ENCODE results near the gene QKI.

Gene QKI

GRCh38 chr6:163369628-163370365, 44.7 kb upstream of the QKI start:
- H2AK5ac ChIP-seq (ENCODE audit: low read depth, low read length), result no peak overlapping the region
- H4K8ac ChIP-seq (ENCODE audit: low read depth, low read length), result no peak overlapping the region

DNA sequence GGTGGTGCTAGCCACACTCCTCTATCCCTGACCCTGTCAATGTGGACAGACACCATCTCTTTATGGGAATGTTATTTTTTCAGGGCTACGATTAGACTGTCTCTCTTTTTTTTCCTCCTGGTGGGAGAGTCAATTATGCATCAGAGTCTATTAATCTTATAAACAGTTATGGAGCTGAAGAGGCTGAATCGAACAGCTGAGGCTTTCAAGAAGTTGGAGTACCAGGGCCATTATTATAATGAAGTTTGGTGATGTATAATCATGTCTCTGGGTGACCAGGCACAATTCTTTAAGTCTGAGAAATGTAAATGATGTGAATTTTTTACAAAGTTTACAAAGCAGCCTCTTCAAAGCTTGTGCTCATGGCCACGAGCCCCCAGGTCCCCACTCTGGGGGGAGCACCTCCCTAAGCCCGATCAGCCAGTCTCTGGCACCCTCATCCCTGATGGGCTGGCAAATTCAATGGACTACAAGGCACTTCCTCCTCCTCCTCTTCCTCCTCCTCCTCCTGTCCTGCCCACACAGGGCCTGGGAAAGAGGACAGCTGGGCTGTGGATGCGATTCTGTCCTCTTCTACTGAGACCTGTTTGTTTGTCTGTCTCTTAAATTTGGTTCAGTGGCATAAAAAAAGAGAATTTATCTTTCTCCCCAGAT, 43.9 kb upstream of the QKI start:
- no peak overlapping the region for H3K23ac ChIP-seq (ENCODE audit: low read depth, low read length, poor library complexity)
- DNase-seq (ENCODE audit: low spot score), result no peak
- H4K8ac ChIP-seq (ENCODE audit: low read depth, low read length), result no peak overlapping the region
- H3K9me3 ChIP-seq (replicated peaks in 1 of 2; ENCODE audit: control insufficient read depth in 2 of 2, insufficient read depth in 1 of 2, low read depth in 1 of 2, low read length in 2 of 2), result no peaks in the 10 kb centered on the region
- no peak overlapping the region for H3K4ac ChIP-seq (ENCODE audit: low read length)
- peak overlapping the region; percentile 31 for H2AFZ ChIP-seq (ENCODE audit: low read length)
- no peak overlapping the region for H2BK12ac ChIP-seq (ENCODE audit: low read length)
- no peak overlapping the region for H3K27ac ChIP-seq (replicated peaks; ENCODE audit: low read length)
- peaks cover 0 to 12% of the 10 kb centered on the region in 2 donors for H3K4me1 ChIP-seq (ENCODE audit: control insufficient read depth in 2 of 2, insufficient read depth in 1 of 2, low read depth in 1 of 2, low read length in 2 of 2)
- peak overlapping the region; percentile 53 for H3K9ac ChIP-seq (ENCODE audit: low read depth, low read length, poor library complexity)
- no peak overlapping the region for H3K4me2 ChIP-seq (ENCODE audit: insufficient read depth, low read length, poor library complexity, severe bottlenecking)
- no peak overlapping the region for H2BK5ac ChIP-seq (ENCODE audit: low read length)
- H3K18ac ChIP-seq (ENCODE audit: low read length), result no peak overlapping the region
- H4K91ac ChIP-seq (ENCODE audit: low read depth, low read length, poor library complexity), result no peak overlapping the region
- H2BK120ac ChIP-seq (ENCODE audit: low read depth, low read length), result no peak overlapping the region
- no peak overlapping the region for H2AK5ac ChIP-seq (ENCODE audit: low read depth, low read length)
- H3K14ac ChIP-seq (ENCODE audit: low read length), result peak overlapping the region; percentile 32
- H2BK15ac ChIP-seq (ENCODE audit: low read length), result no peak overlapping the region
- WGBS, 2 donors (ENCODE audit: extremely low coverage in 2 of 2, insufficient read length in 2 of 2, insufficient replicate concordance in 1 of 2), result no CpG with 5 or more reads among the region's 5 CpGs
- H3K36me3 ChIP-seq (replicated peaks in 1 of 2; ENCODE audit: control insufficient read depth in 2 of 2, insufficient read depth in 2 of 2, low read length in 2 of 2), result no peaks in the 10 kb centered on the region
- no peak overlapping the region for H3K4me3 ChIP-seq (ENCODE audit: low read length in 2 of 2)
- no peaks in the 10 kb centered on the region for H3K79me1 ChIP-seq (ENCODE audit: low read depth, low read length)
- H3K27me3 ChIP-seq (ENCODE audit: control insufficient read depth in 3 of 3, insufficient read depth in 3 of 3, low read depth in 1 of 3, low read length in 3 of 3), result no peaks in the 10 kb centered on the region

More at GRCh38 chr6:163369628-163370365, 44.7 kb upstream of the QKI start:
- Histone ChIP-seq H3K9me3 (replicated peaks in 1 of 2; ENCODE audit: control insufficient read depth in 2 of 2, insufficient read depth in 1 of 2, low read depth in 1 of 2, low read length in 2 of 2) (no peaks in the 10 kb centered on the region), H3K4me3 (ENCODE audit: low read length in 2 of 2) (no peak overlapping the region), H2BK12ac (ENCODE audit: low read length) (peak overlapping the region; percentile 43), H3K23ac (ENCODE audit: low read depth, low read length, poor library complexity) (no peak overlapping the region), H3K27me3 (ENCODE audit: control insufficient read depth in 3 of 3, insufficient read depth in 3 of 3, low read depth in 1 of 3, low read length in 3 of 3) (no peaks in the 10 kb centered on the region), H3K27ac (replicated peaks; ENCODE audit: low read length) (no peak overlapping the region), H3K79me1 (ENCODE audit: low read depth, low read length) (no peaks in the 10 kb centered on the region), H3K18ac (ENCODE audit: low read length) (no peak overlapping the region), H3K9ac (ENCODE audit: low read depth, low read length, poor library complexity) (peak overlapping the region; percentile 6), H3K4ac (ENCODE audit: low read length) (no peak overlapping the region), H2AFZ (ENCODE audit: low read length) (no peak overlapping the region), H2BK5ac (ENCODE audit: low read length) (no peak overlapping the region), H3K4me1 (ENCODE audit: control insufficient read depth in 2 of 2, insufficient read depth in 1 of 2, low read depth in 1 of 2, low read length in 2 of 2) (peaks cover 0 to 9% of the 10 kb centered on the region in 2 donors), H3K4me2 (ENCODE audit: insufficient read depth, low read length, poor library complexity, severe bottlenecking) (no peak overlapping the region), H2BK120ac (ENCODE audit: low read depth, low read length) (no peak overlapping the region), H4K91ac (ENCODE audit: low read depth, low read length, poor library complexity) (no peak overlapping the region), H2BK15ac (ENCODE audit: low read length) (no peak overlapping the region), H3K36me3 (replicated peaks in 1 of 2; ENCODE audit: control insufficient read depth in 2 of 2, insufficient read depth in 2 of 2, low read length in 2 of 2) (no peaks in the 10 kb centered on the region), H3K14ac (ENCODE audit: low read length) (peak overlapping the region; percentile 97)
- no CpG with 5 or more reads among the region's 15 CpGs for WGBS, 2 donors (ENCODE audit: extremely low coverage in 2 of 2, insufficient read length in 2 of 2, insufficient replicate concordance in 1 of 2)
- DNase-seq (ENCODE audit: low spot score), result no peak

DNA sequence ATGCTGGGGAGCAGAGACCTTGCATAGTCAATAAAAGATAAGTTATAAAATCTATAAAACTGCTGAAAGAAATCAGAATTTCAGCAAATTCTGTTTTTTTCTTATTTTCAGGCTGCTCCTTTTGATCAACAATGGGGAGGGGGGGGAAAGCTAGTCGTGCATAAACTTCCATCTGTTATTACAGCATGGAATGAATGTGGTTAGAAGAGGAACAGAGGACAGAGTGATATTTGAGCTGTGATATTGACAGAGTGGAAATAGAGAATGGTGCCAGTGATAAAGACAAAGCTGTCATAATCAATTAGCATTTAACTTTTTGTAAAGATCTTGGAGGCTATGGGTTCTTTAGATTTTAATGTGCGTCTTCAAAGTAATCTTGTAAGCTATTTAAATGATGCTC, 43.4 kb upstream of the QKI start:
- no peak overlapping the region for H2BK15ac ChIP-seq (ENCODE audit: low read length)
- H4K8ac ChIP-seq (ENCODE audit: low read depth, low read length), result no peak overlapping the region
- no CpG with 5 or more reads among the region's 2 CpGs for WGBS, 2 donors (ENCODE audit: extremely low coverage in 2 of 2, insufficient read length in 2 of 2, insufficient replicate concordance in 1 of 2)

GRCh38 chr6:163373240-163373639, 41.3 kb upstream of the QKI start:
- Histone ChIP-seq H4K91ac (ENCODE audit: low read depth, low read length, poor library complexity) (no peak overlapping the region), H3K9me3 (replicated peaks in 1 of 2; ENCODE audit: control insufficient read depth in 2 of 2, insufficient read depth in 1 of 2, low read depth in 1 of 2, low read length in 2 of 2) (no peaks in the 10 kb centered on the region), H3K4me2 (ENCODE audit: insufficient read depth, low read length, poor library complexity, severe bottlenecking) (no peak overlapping the region), H3K4ac (ENCODE audit: low read length) (no peak overlapping the region), H3K14ac (ENCODE audit: low read length) (peak overlapping the region; percentile 65), H2BK120ac (ENCODE audit: low read depth, low read length) (no peak overlapping the region), H2AK5ac (ENCODE audit: low read depth, low read length) (peak overlapping the region; percentile 27), H2BK5ac (ENCODE audit: low read length) (no peak overlapping the region), H3K9ac (ENCODE audit: low read depth, low read length, poor library complexity) (no peak overlapping the region), H2AFZ (ENCODE audit: low read length) (no peak overlapping the region), H3K36me3 (replicated peaks in 1 of 2; ENCODE audit: control insufficient read depth in 2 of 2, insufficient read depth in 2 of 2, low read length in 2 of 2) (no peaks in the 10 kb centered on the region), H3K18ac (ENCODE audit: low read length) (no peak overlapping the region), H2BK12ac (ENCODE audit: low read length) (no peak overlapping the region), H2BK15ac (ENCODE audit: low read length) (no peak overlapping the region), H3K27me3 (ENCODE audit: control insufficient read depth in 3 of 3, insufficient read depth in 3 of 3, low read depth in 1 of 3, low read length in 3 of 3) (no peaks in the 10 kb centered on the region), H3K79me1 (ENCODE audit: low read depth, low read length) (no peaks in the 10 kb centered on the region), H3K23ac (ENCODE audit: low read depth, low read length, poor library complexity) (peak overlapping the region; percentile 21), H3K4me3 (ENCODE audit: low read length in 2 of 2) (no peak overlapping the region), H3K27ac (replicated peaks; ENCODE audit: low read length) (no peak overlapping the region), H3K4me1 (ENCODE audit: control insufficient read depth in 2 of 2, insufficient read depth in 1 of 2, low read depth in 1 of 2, low read length in 2 of 2) (peaks cover 0 to 15% of the 10 kb centered on the region in 2 donors), H4K8ac (ENCODE audit: low read depth, low read length) (no peak overlapping the region)
- no CpG with 5 or more reads among the region's 9 CpGs for WGBS, 2 donors (ENCODE audit: extremely low coverage in 2 of 2, insufficient read length in 2 of 2, insufficient replicate concordance in 1 of 2)
- no peak for DNase-seq (ENCODE audit: low spot score)

More for the DNA sequence above, 43.4 kb upstream of the QKI start:
- Histone ChIP-seq H2AFZ (ENCODE audit: low read length) (no peak overlapping the region), H3K9me3 (replicated peaks in 1 of 2; ENCODE audit: control insufficient read depth in 2 of 2, insufficient read depth in 1 of 2, low read depth in 1 of 2, low read length in 2 of 2) (no peaks in the 10 kb centered on the region), H2BK12ac (ENCODE audit: low read length) (no peak overlapping the region), H3K14ac (ENCODE audit: low read length) (no peak overlapping the region), H2BK120ac (ENCODE audit: low read depth, low read length) (no peak overlapping the region), H3K4ac (ENCODE audit: low read length) (no peak overlapping the region), H3K9ac (ENCODE audit: low read depth, low read length, poor library complexity) (no peak overlapping the region), H2BK5ac (ENCODE audit: low read length) (no peak overlapping the region), H3K4me3 (ENCODE audit: low read length in 2 of 2) (no peak overlapping the region), H2AK5ac (ENCODE audit: low read depth, low read length) (no peak overlapping the region), H3K4me1 (ENCODE audit: control insufficient read depth in 2 of 2, insufficient read depth in 1 of 2, low read depth in 1 of 2, low read length in 2 of 2) (peaks cover 0 to 12% of the 10 kb centered on the region in 2 donors), H3K79me1 (ENCODE audit: low read depth, low read length) (no peaks in the 10 kb centered on the region), H3K18ac (ENCODE audit: low read length) (no peak overlapping the region), H3K4me2 (ENCODE audit: insufficient read depth, low read length, poor library complexity, severe bottlenecking) (no peak overlapping the region), H3K27me3 (ENCODE audit: control insufficient read depth in 3 of 3, insufficient read depth in 3 of 3, low read depth in 1 of 3, low read length in 3 of 3) (no peaks in the 10 kb centered on the region), H4K91ac (ENCODE audit: low read depth, low read length, poor library complexity) (no peak overlapping the region), H3K23ac (ENCODE audit: low read depth, low read length, poor library complexity) (no peak overlapping the region), H3K36me3 (replicated peaks in 1 of 2; ENCODE audit: control insufficient read depth in 2 of 2, insufficient read depth in 2 of 2, low read length in 2 of 2) (no peaks in the 10 kb centered on the region), H3K27ac (replicated peaks; ENCODE audit: low read length) (no peak overlapping the region)
- no peak for DNase-seq (ENCODE audit: low spot score)

Measured in neuronal stem cell (in vitro differentiated cells).